HEK293 (cell line): ENCODE data around the gene CANX.

Source experiments
- GLI4 ChIP-seq: fragments of 450-650 bp; formaldehyde crosslinking; IDR thresholded peaks from 2 replicates; pipeline ENCODE4 v1.5.1; 2016; ENCODE audit warnings: missing biosample characterization, missing genetic modification characterization
- OSR2 ChIP-seq: fragments of 450-650 bp; formaldehyde crosslinking; IDR thresholded peaks from 2 replicates; pipeline ENCODE4 v1.5.1; 2016; ENCODE audit warnings: missing biosample characterization, missing genetic modification characterization
- REPIN1 ChIP-seq: fragments of 450-650 bp; formaldehyde crosslinking; IDR thresholded peaks from 2 replicates; pipeline ENCODE4 v1.5.1; 2017; ENCODE audit warnings: missing biosample characterization, missing genetic modification characterization, low read depth
- SETDB1 ChIP-seq: IDR thresholded peaks from one replicate; pipeline ENCODE4 v1.6.1; 2017; ENCODE audit warnings: mild to moderate bottlenecking, low read length, moderate library complexity, mixed read lengths; ENCODE audit not compliant: insufficient read length
- TRIM28 ChIP-seq: IDR thresholded peaks from 2 replicates; pipeline ENCODE4 v1.6.1; 2011; ENCODE audit warnings: low read length, control low read depth, borderline replicate concordance
- ZBTB48 ChIP-seq: fragments of 450-650 bp; formaldehyde crosslinking; IDR thresholded peaks from 2 replicates; pipeline ENCODE4 v1.5.1; 2016; ENCODE audit warnings: missing biosample characterization, missing genetic modification characterization
- ZEB2 ChIP-seq: fragments of 450-650 bp; formaldehyde crosslinking; IDR thresholded peaks from 2 replicates; pipeline ENCODE4 v1.5.1; 2016; ENCODE audit warnings: missing biosample characterization, missing genetic modification characterization
- ZFHX2 ChIP-seq: fragments of 450-650 bp; formaldehyde crosslinking; conservative IDR thresholded peaks from 2 replicates; pipeline ENCODE4 v1.5.1; 2016; ENCODE audit warnings: missing biosample characterization, missing genetic modification characterization
- ZNF10 ChIP-seq: fragments of 450-650 bp; formaldehyde crosslinking; IDR thresholded peaks from 2 replicates; pipeline ENCODE4 v1.5.1; 2017; ENCODE audit warnings: missing biosample characterization, missing genetic modification characterization
- ZNF112 ChIP-seq: fragments of 450-650 bp; formaldehyde crosslinking; IDR thresholded peaks from 2 replicates; pipeline ENCODE4 v1.5.0; 2017; ENCODE audit warnings: missing biosample characterization, missing genetic modification characterization
- ZNF133 ChIP-seq: fragments of 450-650 bp; formaldehyde crosslinking; IDR thresholded peaks from 2 replicates; pipeline ENCODE4 v1.5.1; 2016; ENCODE audit warnings: missing biosample characterization, missing genetic modification characterization
- ZNF174 ChIP-seq: fragments of 450-650 bp; formaldehyde crosslinking; IDR thresholded peaks from 2 replicates; pipeline ENCODE4 v1.5.0; 2017; ENCODE audit warnings: missing biosample characterization, mild to moderate bottlenecking, missing genetic modification characterization
- ZNF19 ChIP-seq: fragments of 450-650 bp; formaldehyde crosslinking; IDR thresholded peaks from 2 replicates; pipeline ENCODE4; 2016; ENCODE audit warnings: missing biosample characterization, missing genetic modification characterization, low read depth
- ZNF292 ChIP-seq: fragments of 450-650 bp; formaldehyde crosslinking; IDR thresholded peaks from 2 replicates; pipeline ENCODE4 v1.5.1; 2016; ENCODE audit warnings: low read depth, missing biosample characterization, missing genetic modification characterization, borderline replicate concordance
- ZNF341 ChIP-seq: fragments of 450-650 bp; formaldehyde crosslinking; IDR thresholded peaks from 2 replicates; pipeline ENCODE4; 2016; ENCODE audit warnings: low read depth, missing biosample characterization, missing genetic modification characterization
- ZNF366 ChIP-seq: fragments of 450-650 bp; formaldehyde crosslinking; conservative IDR thresholded peaks from 2 replicates; pipeline ENCODE4 v1.5.1; 2016; ENCODE audit warnings: missing biosample characterization, missing genetic modification characterization
- ZNF514 ChIP-seq: fragments of 450-650 bp; formaldehyde crosslinking; IDR thresholded peaks from 2 replicates; pipeline ENCODE4 v1.5.1; 2016; ENCODE audit warnings: missing biosample characterization, missing genetic modification characterization
- ZNF521 ChIP-seq: fragments of 450-650 bp; formaldehyde crosslinking; IDR thresholded peaks from 2 replicates; pipeline ENCODE4 v1.5.1; 2017; ENCODE audit warnings: missing biosample characterization, mild to moderate bottlenecking, missing genetic modification characterization
- ZNF544 ChIP-seq: fragments of 450-650 bp; formaldehyde crosslinking; IDR thresholded peaks from 2 replicates; pipeline ENCODE4 v1.5.0; 2017; ENCODE audit warnings: missing biosample characterization, missing genetic modification characterization
- ZNF621 ChIP-seq: fragments of 450-650 bp; formaldehyde crosslinking; IDR thresholded peaks from 2 replicates; pipeline ENCODE4 v1.5.1; 2017; ENCODE audit warnings: missing biosample characterization, missing genetic modification characterization
- ZNF629 ChIP-seq: fragments of 450-650 bp; formaldehyde crosslinking; IDR thresholded peaks from 2 replicates; pipeline ENCODE4 v1.5.1; 2017; ENCODE audit warnings: missing biosample characterization, missing genetic modification characterization
- TF ChIP-seq, protein P1 (sequence below): fragments of 450-650 bp; formaldehyde crosslinking; IDR thresholded peaks from 2 replicates; pipeline ENCODE4 v1.5.1; 2016; ENCODE audit warnings: missing biosample characterization, missing genetic modification characterization
- TF ChIP-seq, protein P2 (sequence below): fragments of 450-650 bp; formaldehyde crosslinking; IDR thresholded peaks from 2 replicates; pipeline ENCODE4 v1.5.1; 2016; ENCODE audit warnings: missing biosample characterization, missing genetic modification characterization, low read depth
- TF ChIP-seq, protein P3 (sequence below): fragments of 450-650 bp; formaldehyde crosslinking; IDR thresholded peaks from 2 replicates; pipeline ENCODE4 v1.5.1; 2016; ENCODE audit warnings: missing biosample characterization, missing genetic modification characterization
- TF ChIP-seq, protein P4 (sequence below): fragments of 450-650 bp; formaldehyde crosslinking; IDR thresholded peaks from 2 replicates; pipeline ENCODE4 v1.5.1; 2017; ENCODE audit warnings: missing biosample characterization, missing genetic modification characterization
- TF ChIP-seq, protein P5 (sequence below): fragments of 450-650 bp; formaldehyde crosslinking; IDR thresholded peaks from 2 replicates; pipeline ENCODE4 v1.5.1; 2016; ENCODE audit warnings: missing biosample characterization, missing genetic modification characterization

CANX gene

DNA sequence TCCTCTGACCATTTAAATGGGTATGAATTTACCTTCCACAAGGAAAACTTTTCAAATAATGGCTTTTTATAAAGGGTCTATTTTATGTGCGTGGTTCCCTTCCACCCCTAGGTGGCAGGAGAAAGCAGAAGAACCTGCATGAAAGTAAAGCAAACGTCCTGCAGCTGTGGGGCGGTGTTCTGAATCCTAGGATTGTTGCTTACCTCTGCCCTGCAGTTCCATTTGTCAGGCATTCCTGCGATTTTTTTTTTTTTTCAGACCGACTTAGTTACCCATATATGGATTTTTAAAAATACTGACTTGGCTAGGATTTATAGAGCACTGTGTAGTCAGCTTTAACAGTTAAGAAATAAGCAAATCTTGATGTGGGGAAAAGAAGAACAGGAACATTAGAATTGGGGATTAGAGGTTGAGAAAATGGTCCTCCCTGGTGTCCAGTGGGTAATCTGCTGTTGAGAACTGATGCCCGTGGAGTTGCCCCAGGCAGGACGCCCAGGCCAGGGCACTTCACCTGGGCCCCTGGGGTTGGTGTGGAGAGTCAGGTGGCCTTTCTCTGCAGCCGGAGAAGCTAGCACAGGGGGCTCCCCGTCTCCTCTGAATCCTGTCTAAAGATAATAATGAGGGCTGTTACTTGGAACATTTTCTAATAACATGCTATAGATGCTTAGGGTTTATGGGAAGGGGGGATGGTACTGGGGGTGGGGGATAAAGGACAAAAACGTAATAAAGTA lies 64.6 kb downstream of the CANX start (continued):
- TF ChIP-seq TRIM28 (peak; percentile 30; the same call in 1 of the 2 replicates), ZNF366 (tag by site-specific recombination) (0 out of 2 replicates have a peak, but pooled peaks have one; percentile 3), ZNF292 (no peak), ZNF112 (tag by site-specific recombination) (no peak), SETDB1 (no peak), ZNF341 (peak; percentile 70), ZNF10 (tag by site-specific recombination) (0 out of 2 replicates have a peak, but pooled peaks have one; percentile 4), ZNF521 (tag by site-specific recombination) (no peak), ZFHX2 (tag by site-specific recombination) (no peak), ZNF133 (tag by site-specific recombination) (no peak), ZEB2 (tag by site-specific recombination) (no peak), ZNF629 (0 out of 2 replicates have a peak, but pooled peaks have one; percentile 17), ZBTB48 (tag by site-specific recombination) (no peak), GLI4 (no peak), REPIN1 (tag by site-specific recombination) (no peak), ZNF174 (tag by site-specific recombination) (no peak), ZNF19 (no peak), ZNF544 (tag by site-specific recombination) (no peak), ZNF621 (tag by site-specific recombination) (no peak), OSR2 (tag by site-specific recombination) (no peak), ZNF514 (tag by site-specific recombination) (no peak)
- TF ChIP-seq, protein P1, sequence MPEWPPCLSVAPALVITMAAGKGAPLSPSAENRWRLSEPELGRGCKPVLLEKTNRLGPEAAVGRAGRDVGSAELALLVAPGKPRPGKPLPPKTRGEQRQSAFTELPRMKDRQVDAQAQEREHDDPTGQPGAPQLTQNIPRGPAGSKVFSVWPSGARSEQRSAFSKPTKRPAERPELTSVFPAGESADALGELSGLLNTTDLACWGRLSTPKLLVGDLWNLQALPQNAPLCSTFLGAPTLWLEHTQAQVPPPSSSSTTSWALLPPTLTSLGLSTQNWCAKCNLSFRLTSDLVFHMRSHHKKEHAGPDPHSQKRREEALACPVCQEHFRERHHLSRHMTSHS = no peak
- TF ChIP-seq, protein P2, sequence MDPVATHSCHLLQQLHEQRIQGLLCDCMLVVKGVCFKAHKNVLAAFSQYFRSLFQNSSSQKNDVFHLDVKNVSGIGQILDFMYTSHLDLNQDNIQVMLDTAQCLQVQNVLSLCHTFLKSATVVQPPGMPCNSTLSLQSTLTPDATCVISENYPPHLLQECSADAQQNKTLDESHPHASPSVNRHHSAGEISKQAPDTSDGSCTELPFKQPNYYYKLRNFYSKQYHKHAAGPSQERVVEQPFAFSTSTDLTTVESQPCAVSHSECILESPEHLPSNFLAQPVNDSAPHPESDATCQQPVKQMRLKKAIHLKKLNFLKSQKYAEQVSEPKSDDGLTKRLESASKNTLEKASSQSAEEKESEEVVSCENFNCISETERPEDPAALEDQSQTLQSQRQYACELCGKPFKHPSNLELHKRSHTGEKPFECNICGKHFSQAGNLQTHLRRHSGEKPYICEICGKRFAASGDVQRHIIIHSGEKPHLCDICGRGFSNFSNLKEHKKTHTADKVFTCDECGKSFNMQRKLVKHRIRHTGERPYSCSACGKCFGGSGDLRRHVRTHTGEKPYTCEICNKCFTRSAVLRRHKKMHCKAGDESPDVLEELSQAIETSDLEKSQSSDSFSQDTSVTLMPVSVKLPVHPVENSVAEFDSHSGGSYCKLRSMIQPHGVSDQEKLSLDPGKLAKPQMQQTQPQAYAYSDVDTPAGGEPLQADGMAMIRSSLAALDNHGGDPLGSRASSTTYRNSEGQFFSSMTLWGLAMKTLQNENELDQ (tag by site-specific recombination) = no peak
- TF ChIP-seq, protein P3, sequence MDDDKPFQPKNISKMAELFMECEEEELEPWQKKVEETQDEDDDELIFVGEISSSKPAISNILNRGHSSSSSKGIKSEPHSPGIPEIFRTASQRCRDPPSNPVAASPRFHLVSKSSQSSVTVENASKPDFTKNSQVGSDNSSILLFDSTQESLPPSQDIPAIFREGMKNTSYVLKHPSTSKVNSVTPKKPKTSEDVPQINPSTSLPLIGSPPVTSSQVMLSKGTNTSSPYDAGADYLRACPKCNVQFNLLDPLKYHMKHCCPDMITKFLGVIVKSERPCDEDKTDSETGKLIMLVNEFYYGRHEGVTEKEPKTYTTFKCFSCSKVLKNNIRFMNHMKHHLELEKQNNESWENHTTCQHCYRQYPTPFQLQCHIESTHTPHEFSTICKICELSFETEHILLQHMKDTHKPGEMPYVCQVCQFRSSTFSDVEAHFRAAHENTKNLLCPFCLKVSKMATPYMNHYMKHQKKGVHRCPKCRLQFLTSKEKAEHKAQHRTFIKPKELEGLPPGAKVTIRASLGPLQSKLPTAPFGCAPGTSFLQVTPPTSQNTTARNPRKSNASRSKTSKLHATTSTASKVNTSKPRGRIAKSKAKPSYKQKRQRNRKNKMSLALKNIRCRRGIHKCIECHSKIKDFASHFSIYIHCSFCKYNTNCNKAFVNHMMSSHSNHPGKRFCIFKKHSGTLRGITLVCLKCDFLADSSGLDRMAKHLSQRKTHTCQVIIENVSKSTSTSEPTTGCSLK (tag by site-specific recombination) = no peak
- TF ChIP-seq, protein P4, sequence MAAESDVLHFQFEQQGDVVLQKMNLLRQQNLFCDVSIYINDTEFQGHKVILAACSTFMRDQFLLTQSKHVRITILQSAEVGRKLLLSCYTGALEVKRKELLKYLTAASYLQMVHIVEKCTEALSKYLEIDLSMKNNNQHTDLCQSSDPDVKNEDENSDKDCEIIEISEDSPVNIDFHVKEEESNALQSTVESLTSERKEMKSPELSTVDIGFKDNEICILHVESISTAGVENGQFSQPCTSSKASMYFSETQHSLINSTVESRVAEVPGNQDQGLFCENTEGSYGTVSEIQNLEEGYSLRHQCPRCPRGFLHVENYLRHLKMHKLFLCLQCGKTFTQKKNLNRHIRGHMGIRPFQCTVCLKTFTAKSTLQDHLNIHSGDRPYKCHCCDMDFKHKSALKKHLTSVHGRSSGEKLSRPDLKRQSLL (tag by site-specific recombination) = no peak
- TF ChIP-seq, protein P5, sequence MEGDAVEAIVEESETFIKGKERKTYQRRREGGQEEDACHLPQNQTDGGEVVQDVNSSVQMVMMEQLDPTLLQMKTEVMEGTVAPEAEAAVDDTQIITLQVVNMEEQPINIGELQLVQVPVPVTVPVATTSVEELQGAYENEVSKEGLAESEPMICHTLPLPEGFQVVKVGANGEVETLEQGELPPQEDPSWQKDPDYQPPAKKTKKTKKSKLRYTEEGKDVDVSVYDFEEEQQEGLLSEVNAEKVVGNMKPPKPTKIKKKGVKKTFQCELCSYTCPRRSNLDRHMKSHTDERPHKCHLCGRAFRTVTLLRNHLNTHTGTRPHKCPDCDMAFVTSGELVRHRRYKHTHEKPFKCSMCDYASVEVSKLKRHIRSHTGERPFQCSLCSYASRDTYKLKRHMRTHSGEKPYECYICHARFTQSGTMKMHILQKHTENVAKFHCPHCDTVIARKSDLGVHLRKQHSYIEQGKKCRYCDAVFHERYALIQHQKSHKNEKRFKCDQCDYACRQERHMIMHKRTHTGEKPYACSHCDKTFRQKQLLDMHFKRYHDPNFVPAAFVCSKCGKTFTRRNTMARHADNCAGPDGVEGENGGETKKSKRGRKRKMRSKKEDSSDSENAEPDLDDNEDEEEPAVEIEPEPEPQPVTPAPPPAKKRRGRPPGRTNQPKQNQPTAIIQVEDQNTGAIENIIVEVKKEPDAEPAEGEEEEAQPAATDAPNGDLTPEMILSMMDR (tag by site-specific recombination) = peak; percentile 84
